Lower leg skin (tissue), 4 donors: ENCODE measurements around the gene SPDYE2. TPM values are rescaled to one million over a fixed set of nuclear protein-coding genes. Genes with fewer than 3 reads are reported as not detected.
"Not testable (repeated sequence)": the region's sequence is repeated elsewhere in the genome, so short reads cannot be mapped to it uniquely, and the experiment has no call there.

Experiments
- DNase-seq, 2 donors: peaks; one replicate each; pipeline ENCODE4 v3.0.0-alpha.2; 2019; ENCODE audit warnings: low spot score in 2 of 2
- H3K4me3 ChIP-seq: fragments of 200-600 bp; sonication (generic); 2 replicates; pipeline ENCODE4 v1.5.1; 2017; ENCODE audit warnings: mild to moderate bottlenecking, low read depth; ENCODE audit not compliant: poor library complexity, severe bottlenecking
- whole genome bisulfite sequencing, 2 donors: methylation state at CpG; one replicate each; pipeline ENCODE4 v1.1.5; 2018; 5-methylcytosine and 5-hydroxymethylcytosine counted together
- intact Hi-C: fragments of 100-400 bp; cut with DNase I; formaldehyde crosslinking; loops from one replicate; pipeline ENCODE4 v1.15.0; 2023; ENCODE audit warnings: low total_unique reads
- total RNA-seq, 4 donors: library from RNA; depleted of rRNA; stranded (reverse); fragments of >200 nt; gene quantifications; one replicate each; pipeline ENCODE4 v1.1.0, GENCODE V29; 2016

The SPDYE2 gene
- total RNA-seq, 4 donors from 2014 or later, result 0.39 TPM; not detected in 3

- no CpG with 5 or more reads among the region's 12 CpGs for WGBS, 2 donors
- intact Hi-C loops, H3K4me3 ChIP-seq, DNase-seq: not testable (repeated sequence)
Observed at GRCh38 chr7:102602317-102602716, 51.3 kb downstream of the SPDYE2 start.

DNA sequence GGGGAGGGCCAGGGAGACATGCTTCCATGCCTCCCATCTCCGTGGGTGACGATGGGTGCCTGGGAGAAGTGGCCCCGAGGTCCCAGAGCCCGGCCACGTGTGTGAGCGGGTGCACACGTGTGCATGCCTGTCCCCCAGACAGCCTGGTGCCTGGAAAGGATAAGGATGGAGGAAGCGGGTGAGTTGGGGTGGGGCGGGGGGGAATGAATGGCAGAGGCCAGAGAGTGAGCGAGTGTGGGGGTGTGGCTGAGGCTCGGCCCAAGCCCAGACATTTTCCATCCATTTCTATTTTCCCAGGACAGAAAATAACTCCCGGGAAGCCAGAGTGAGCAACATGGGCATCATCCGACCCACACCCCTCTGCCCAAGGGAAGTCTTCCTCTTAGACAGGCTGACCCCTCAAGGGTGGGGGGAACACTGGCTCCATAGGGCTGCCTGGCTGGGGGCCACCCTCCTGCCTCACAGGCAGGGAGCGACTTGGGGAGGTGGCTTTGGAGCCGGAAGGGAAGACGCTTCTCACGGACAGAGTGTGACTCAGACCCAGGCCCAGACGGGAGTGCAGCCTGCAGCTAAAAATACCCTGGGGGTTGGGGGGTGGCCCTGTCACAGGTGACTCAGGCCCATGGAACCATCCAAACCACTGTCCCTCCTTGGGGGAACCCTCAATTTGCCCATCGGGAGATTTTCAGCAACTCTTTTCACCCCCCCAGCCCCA lies 53.6 kb downstream of the SPDYE2 start:
- DNase-seq, H3K4me3 ChIP-seq, intact Hi-C loops: not testable (repeated sequence)
- no CpG with 5 or more reads among the region's 19 CpGs for WGBS, 2 donors

DNA sequence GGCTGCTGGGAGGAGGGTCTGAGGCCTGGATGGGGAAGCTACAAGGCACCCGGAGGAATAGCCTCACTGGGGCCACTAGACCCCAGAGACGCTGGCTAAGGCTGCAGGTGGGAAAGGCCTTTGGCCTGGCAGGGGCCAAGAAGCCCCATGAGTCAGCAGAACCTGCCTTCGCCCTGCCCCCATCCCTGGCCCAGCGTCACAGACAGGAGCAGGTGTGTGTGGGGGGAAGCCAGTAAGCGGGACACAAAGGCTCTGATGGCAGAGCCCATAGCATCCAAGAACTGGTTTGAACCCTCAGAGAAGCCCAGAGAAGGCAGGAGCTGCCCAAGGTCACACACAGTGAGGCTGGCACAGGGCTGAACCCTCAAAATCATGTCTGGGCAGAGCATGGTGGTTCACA lies 55.8 kb downstream of the SPDYE2 start:
- WGBS, 2 donors, result no CpG with 5 or more reads among the region's 5 CpGs
- intact Hi-C loops, H3K4me3 ChIP-seq, DNase-seq: not testable (repeated sequence)

GRCh38 chr7:102609734-102610133 lies 58.7 kb downstream of the SPDYE2 start:
- H3K4me3 ChIP-seq, intact Hi-C loops: not testable (repeated sequence)
- peak in 1 of 2 donors; percentile 31 for DNase-seq
- no CpG with 5 or more reads among the region's 10 CpGs for WGBS, 2 donors

DNA sequence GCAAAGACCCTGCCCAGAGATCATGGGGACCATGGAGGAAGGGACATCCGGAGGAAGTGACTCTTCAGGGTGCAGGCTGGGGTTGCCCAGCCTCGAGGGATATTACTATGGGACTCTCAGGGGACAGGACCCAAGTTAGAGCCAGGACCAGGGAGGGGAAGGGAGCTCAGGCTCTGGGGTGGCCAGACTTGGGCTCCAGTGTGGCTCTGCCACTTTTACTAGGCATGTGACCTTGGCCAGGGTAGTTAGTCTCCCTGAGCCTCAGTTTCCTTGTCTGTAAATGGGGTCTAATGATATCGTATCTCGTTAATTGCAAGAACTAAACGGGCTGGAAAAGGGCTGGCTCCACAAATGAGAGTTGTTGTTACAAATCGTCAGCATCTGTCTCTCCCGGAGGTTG lies 59.4 kb downstream of the SPDYE2 start:
- WGBS, 2 donors, result 88% methylated on average over 2 of the region's 7 CpGs; no CpG with 5 or more reads in 1 of the 2 donors
- intact Hi-C loops, H3K4me3 ChIP-seq: not testable (repeated sequence)
- peak in 1 of 2 donors; percentile 70 for DNase-seq

DNA sequence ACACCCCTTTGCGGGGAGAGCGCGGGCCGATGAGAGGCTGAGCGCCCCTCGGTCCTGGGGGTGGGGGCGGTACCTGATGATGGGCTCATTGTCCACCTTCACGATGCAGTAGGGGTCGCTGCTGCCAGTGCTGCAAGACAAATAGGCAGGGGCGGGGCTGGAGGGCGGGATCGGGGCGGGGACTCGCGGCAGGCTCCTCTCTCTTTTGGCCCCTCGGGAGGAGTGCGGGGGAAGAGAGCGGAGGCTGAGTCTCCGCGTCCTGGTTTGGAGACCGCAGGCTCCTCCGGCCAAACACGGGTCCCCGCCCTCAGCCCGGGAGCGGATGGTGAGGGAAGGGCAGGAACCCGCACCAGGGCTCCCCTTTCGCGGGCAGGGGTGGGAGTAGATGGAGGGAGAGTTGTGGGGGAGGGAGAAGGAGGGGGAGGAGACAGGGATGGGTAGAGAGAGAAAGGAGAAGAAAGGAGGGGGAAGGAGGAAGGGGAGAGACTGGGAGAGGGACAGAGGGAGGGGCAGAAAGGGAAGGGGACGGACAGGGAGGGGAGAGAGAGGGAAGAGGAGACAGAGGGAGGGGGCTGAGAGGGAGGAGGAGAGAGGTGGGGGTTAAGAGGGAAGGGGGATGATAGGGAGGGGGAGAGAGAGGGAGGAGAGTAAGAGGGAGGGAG lies 60.1 kb downstream of the SPDYE2 start:
- intact Hi-C loops, result not testable (repeated sequence)

DNA sequence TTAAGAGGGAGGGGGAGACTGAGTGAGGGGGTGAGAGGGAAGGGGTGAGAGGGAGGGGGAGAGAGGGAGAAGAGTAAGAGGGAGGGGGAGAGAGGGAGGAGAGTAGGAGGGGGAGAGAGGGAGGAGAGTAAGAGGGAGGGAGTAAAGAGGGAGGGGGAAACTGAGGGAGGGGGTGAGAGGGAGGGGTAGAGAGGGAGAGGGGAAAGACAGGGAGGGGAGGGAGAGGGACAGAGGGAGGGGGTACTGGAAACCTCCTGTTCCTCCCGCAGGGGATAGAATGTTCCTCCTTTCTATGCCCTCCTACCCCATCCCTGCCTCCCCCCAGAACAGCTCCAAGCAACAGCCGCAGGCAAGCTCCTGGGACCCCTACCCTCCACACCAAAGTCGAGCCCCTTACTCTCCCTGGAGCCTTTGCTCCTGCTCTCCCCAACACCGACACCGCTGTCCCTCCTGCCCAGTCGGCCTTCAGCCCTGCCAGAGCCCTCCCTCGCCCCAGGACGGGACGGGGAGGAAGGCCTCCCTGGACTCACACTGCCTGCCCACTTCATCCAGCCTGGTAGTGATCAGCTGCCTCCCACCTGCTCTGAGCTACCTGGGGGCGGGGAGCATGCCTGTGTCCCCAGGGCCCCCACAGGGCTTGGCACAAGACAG lies 60.8 kb downstream of the SPDYE2 start:
- intact Hi-C loops, H3K4me3 ChIP-seq: not testable (repeated sequence)
- DNase-seq, result peak in 1 of 2 donors; percentile 28
- 26 to 35% methylated on average over 6 to 7 of the region's 10 CpGs for WGBS, 2 donors

More for the DNA sequence above, 60.1 kb downstream of the SPDYE2 start:
- not testable (repeated sequence) for DNase-seq, H3K4me3 ChIP-seq
- WGBS, 2 donors, result no CpG with 5 or more reads among the region's 30 CpGs

Other genes starting within 250 kb of the SPDYE2 start
- gene SPDYE6, start 194.8 kb upstream of the SPDYE2 start, total RNA-seq, result not detected
- 10 to 100 TPM; 32.8 to 39.9 (median 35.7) TPM for gene PRKRIP1, start 154.9 kb upstream of the SPDYE2 start, total RNA-seq
- 1 to 10 TPM; 2.7 to 6.8 (median 6.4) TPM for gene ORAI2, start 117.7 kb upstream of the SPDYE2 start, total RNA-seq
- gene ALKBH4, start 86.4 kb upstream of the SPDYE2 start, total RNA-seq, result 10 to 100 TPM; 14.7 to 38.9 (median 24.6) TPM
- gene LRWD1, start 86.2 kb upstream of the SPDYE2 start, total RNA-seq, result 10 to 100 TPM in 3 of 4 donors, 1 to 10 TPM in 1; 9.8 to 16.1 (median 10.3) TPM
- 10 to 100 TPM in 3 of 4 donors, 1 to 10 TPM in 1; 9.3 to 19.2 (median 15.9) TPM for gene POLR2J, start 72.3 kb upstream of the SPDYE2 start, total RNA-seq
- 10 to 100 TPM; 21.6 to 28.3 (median 25.3) TPM for gene RASA4B, start 33.4 kb upstream of the SPDYE2 start, total RNA-seq
- gene UPK3BL2, start 7.5 kb upstream of the SPDYE2 start, total RNA-seq, result 10 to 100 TPM in 1 of 4 donors, 1 to 10 TPM in 3; 2.0 to 22.0 (median 5.2) TPM
- gene POLR2J3, start 21.4 kb downstream of the SPDYE2 start, total RNA-seq, result 10 to 100 TPM in 3 of 4 donors, 1 to 10 TPM in 1; 5.8 to 21.0 (median 15.9) TPM
- gene RASA4, start 65.5 kb downstream of the SPDYE2 start, total RNA-seq, result 10 to 100 TPM; 12.9 to 32.0 (median 26.2) TPM
- gene UPK3BL1, start 91.6 kb downstream of the SPDYE2 start, total RNA-seq, result 10 to 100 TPM; 25.5 to 41.8 (median 40.9) TPM
- not detected for gene SPDYE2B, start 99.1 kb downstream of the SPDYE2 start, total RNA-seq
- gene POLR2J2, start 120.4 kb downstream of the SPDYE2 start, total RNA-seq, result 1 to 10 TPM; 1.4 to 3.1 (median 1.5) TPM
- gene FAM185A, start 197.8 kb downstream of the SPDYE2 start, total RNA-seq, result 10 to 100 TPM; 11.5 to 20.7 (median 14.6) TPM